ENCODE data around the gene BCL2. TPM values are rescaled to one million over a fixed set of nuclear protein-coding genes. Genes with fewer than 3 reads are reported as not detected.

Gene BCL2
- total and polyA plus RNA-seq, 3 experiments from 2014 or later = 29.8 to 60.5 (median 58.9) TPM

DNA sequence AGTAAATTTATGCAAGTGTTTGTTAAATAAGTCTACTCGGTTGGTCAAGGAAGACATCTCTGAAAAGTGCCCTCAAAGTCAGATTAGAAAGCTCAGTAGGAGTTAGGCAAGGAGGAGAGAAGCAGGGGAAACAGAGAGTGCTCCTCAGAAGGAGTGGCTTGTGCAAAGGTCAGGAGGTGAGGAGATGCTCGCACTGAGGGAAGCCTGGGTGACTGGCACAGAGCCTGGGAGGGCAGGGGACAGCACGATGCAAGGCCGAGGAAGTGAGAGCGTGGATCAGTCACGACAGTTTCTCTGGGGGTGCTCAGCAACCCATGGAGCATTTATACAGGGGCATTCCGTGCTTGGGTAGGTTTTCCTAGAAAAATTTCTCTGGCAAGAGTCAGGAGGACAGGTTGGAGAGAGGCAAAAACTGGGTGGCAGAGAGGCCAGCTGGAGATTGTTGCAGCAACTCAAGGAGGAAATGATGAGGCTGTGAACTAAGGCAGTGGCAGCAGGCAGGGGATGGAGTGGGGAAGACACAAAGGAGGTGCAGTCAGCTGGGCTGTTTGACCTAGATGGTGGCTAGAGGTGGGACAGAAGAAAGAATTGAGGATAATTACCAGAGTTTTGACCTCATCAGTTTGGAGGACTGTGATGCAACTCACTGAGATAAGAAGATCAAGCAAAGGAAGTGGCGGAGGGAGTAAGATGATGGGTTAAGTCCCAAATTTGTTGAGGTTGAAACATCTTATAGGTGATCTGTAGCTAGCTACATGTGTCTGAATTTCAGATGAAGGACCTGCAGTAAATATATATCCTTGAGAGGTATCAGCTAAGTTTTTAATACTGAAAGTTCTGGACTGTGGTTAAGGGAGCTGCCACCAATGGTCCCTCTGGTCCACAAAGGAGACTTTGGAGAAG lies 52.4 kb downstream of the BCL2 start:
- H3K9me3 ChIP-seq (ENCODE audit: low read length) = no peaks in the 10 kb centered on the region
- H3K36me3 ChIP-seq (ENCODE audit: insufficient read depth, low read length) = no peaks in the 10 kb centered on the region
- CTCF ChIA-PET = interaction anchor here (0.7 to 1.2 kb wide), 3 partner anchors 51 to 91 kb away, joined by 3 read pairs; no protein-coding TSS in a partner anchor
- Mint-ChIP-seq H3K27ac (peak overlapping the region in 7 of 8 donors; percentile 44 to 95 (median 76)), H3K9me3 (no peaks in the 10 kb centered on the region), H3K4me1 (peaks cover 56 to 90% (median 80%) of the 10 kb centered on the region in 3 donors), H3K4me3 (peak overlapping the region in 6 of 7 donors; percentile 10 to 76 (median 52)), H3K27me3 (no peaks in the 10 kb centered on the region), H3K36me3 (peaks cover 0 to 29% (median 3%) of the 10 kb centered on the region in 3 donors)
- H3K4me1 ChIP-seq (ENCODE audit: insufficient read depth, low read length) = peaks cover 42% of the 10 kb centered on the region
- no peak overlapping the region for H3K27ac ChIP-seq (ENCODE audit: low read depth, low read length)
- DNase-seq = no peak
- H3K4me3 ChIP-seq (ENCODE audit: low read length) = no peak overlapping the region
- POLR2A ChIA-PET = no interaction called here
- H3K27me3 ChIP-seq (ENCODE audit: insufficient read depth, low read length, poor library complexity, severe bottlenecking) = no peaks in the 10 kb centered on the region

DNA sequence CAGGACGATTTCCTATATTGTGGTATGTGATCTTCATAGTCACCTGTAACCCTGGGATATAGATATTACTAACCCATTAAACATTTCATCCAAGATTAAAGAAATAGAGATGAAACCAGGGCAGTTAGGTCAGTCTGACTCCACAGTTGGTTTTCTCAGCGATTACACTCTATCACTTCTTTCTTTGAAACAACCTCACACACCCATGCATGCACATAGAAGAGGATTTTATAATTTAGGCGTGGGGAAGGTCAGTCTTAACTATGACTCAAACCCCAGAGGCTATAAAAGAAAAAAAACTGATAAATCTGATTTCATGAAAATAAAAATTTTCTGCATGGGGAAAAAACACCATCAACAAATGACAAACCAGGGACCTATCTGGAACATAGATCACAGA lies 54.2 kb downstream of the BCL2 start:
- Histone ChIP-seq H3K36me3 (ENCODE audit: insufficient read depth, low read length) (no peaks in the 10 kb centered on the region), H3K4me1 (ENCODE audit: insufficient read depth, low read length) (peaks cover 35% of the 10 kb centered on the region), H3K4me3 (ENCODE audit: low read length) (no peak overlapping the region), H3K27me3 (ENCODE audit: insufficient read depth, low read length, poor library complexity, severe bottlenecking) (no peaks in the 10 kb centered on the region), H3K27ac (ENCODE audit: low read depth, low read length) (no peak overlapping the region), H3K9me3 (ENCODE audit: low read length) (no peaks in the 10 kb centered on the region)
- CTCF ChIA-PET = no interaction called here
- Mint-ChIP-seq H3K36me3 (peaks cover 0 to 26% (median 3%) of the 10 kb centered on the region in 3 donors), H3K4me1 (peaks cover 53 to 86% (median 80%) of the 10 kb centered on the region in 3 donors), H3K27ac (peak overlapping the region in 1 of 8 donors; percentile 36), H3K4me3 (no peak overlapping the region), H3K9me3 (no peaks in the 10 kb centered on the region), H3K27me3 (no peaks in the 10 kb centered on the region)
- no peak for DNase-seq
- POLR2A ChIA-PET = no interaction called here

DNA sequence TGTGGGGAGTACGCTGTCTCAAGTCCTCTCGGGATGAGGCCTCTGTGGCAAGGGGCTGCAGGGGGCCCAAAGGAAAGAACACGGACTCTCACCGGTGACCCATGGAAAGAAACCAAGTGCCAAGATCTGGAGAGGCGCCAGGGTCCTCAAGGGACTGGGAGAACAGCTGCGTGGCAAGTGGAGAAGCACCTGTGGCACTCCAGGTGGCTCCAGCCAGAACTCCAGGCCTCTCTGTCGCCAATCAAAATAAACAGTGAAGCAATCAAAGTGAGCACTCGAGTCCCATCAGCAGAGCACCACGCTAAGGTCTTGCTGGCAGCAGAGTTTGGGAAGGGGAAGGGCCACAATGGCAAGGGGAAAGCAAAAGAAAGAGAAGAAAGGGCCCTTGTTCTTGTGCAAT lies 54.7 kb downstream of the BCL2 start:
- peak overlapping the region in 2 of 8 donors; percentile 36 to 79 for H3K27ac Mint-ChIP-seq
- CTCF ChIA-PET = no interaction called here
- Histone ChIP-seq H3K36me3 (ENCODE audit: insufficient read depth, low read length) (no peaks in the 10 kb centered on the region), H3K9me3 (ENCODE audit: low read length) (no peaks in the 10 kb centered on the region), H3K27me3 (ENCODE audit: insufficient read depth, low read length, poor library complexity, severe bottlenecking) (no peaks in the 10 kb centered on the region), H3K4me1 (ENCODE audit: insufficient read depth, low read length) (peaks cover 32% of the 10 kb centered on the region), H3K27ac (ENCODE audit: low read depth, low read length) (no peak overlapping the region), H3K4me3 (ENCODE audit: low read length) (no peak overlapping the region)
- no peak for DNase-seq
- no peaks in the 10 kb centered on the region for H3K9me3 Mint-ChIP-seq
- peak overlapping the region in 1 of 7 donors; percentile 51 for H3K4me3 Mint-ChIP-seq
- peaks cover 54 to 86% (median 84%) of the 10 kb centered on the region in 3 donors for H3K4me1 Mint-ChIP-seq
- H3K27me3 Mint-ChIP-seq = no peaks in the 10 kb centered on the region
- POLR2A ChIA-PET = no interaction called here
- H3K36me3 Mint-ChIP-seq = peaks cover 0 to 26% (median 5%) of the 10 kb centered on the region in 3 donors

DNA sequence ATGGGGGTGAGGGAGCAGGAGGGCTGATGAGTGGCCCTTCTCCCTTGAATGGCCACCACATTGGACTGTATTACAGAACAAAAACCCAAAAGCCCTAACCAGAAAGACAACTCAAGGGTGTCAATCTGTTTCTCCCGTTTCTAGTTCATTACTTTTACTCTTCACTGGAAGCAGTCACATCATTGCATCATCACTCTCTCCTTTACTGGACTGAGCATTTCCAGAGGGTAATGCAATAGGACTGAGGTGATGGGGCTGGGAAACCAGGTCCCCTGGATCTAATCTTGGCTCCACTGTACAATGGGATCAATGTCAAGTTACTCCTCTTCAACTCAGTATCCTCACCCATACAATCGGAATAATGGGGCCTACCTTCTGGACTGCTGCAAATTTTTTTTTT lies 56.1 kb downstream of the BCL2 start:
- Histone ChIP-seq H3K9me3 (ENCODE audit: low read length) (no peaks in the 10 kb centered on the region), H3K36me3 (ENCODE audit: insufficient read depth, low read length) (no peaks in the 10 kb centered on the region), H3K4me3 (ENCODE audit: low read length) (no peak overlapping the region), H3K27me3 (ENCODE audit: insufficient read depth, low read length, poor library complexity, severe bottlenecking) (no peaks in the 10 kb centered on the region), H3K4me1 (ENCODE audit: insufficient read depth, low read length) (peaks cover 21% of the 10 kb centered on the region), H3K27ac (ENCODE audit: low read depth, low read length) (no peak overlapping the region)
- Mint-ChIP-seq H3K9me3 (no peaks in the 10 kb centered on the region), H3K36me3 (peaks cover 0 to 30% (median 11%) of the 10 kb centered on the region in 3 donors), H3K4me1 (peaks cover 59 to 89% (median 84%) of the 10 kb centered on the region in 3 donors), H3K27me3 (no peaks in the 10 kb centered on the region), H3K4me3 (no peak overlapping the region), H3K27ac (peak overlapping the region in 1 of 8 donors; percentile 15)
- DNase-seq = no peak
- CTCF ChIA-PET = no interaction called here
- POLR2A ChIA-PET = no interaction called here

GRCh38 chr18:63262369-63263335 lies 56.9 kb downstream of the BCL2 start:
- Mint-ChIP-seq H3K4me3 (no peak overlapping the region), H3K27me3 (no peaks in the 10 kb centered on the region), H3K36me3 (peaks cover 0 to 30% (median 10%) of the 10 kb centered on the region in 3 donors), H3K4me1 (peaks cover 55 to 89% (median 80%) of the 10 kb centered on the region in 3 donors), H3K9me3 (no peaks in the 10 kb centered on the region), H3K27ac (peak overlapping the region in 4 of 8 donors; percentile 8 to 61 (median 28))
- Histone ChIP-seq H3K4me1 (ENCODE audit: insufficient read depth, low read length) (peaks cover 18% of the 10 kb centered on the region), H3K9me3 (ENCODE audit: low read length) (no peaks in the 10 kb centered on the region), H3K4me3 (ENCODE audit: low read length) (no peak overlapping the region), H3K27ac (ENCODE audit: low read depth, low read length) (no peak overlapping the region), H3K27me3 (ENCODE audit: insufficient read depth, low read length, poor library complexity, severe bottlenecking) (no peaks in the 10 kb centered on the region), H3K36me3 (ENCODE audit: insufficient read depth, low read length) (no peaks in the 10 kb centered on the region)
- ChIA-PET CTCF (no interaction called here), POLR2A (no interaction called here)
- DNase-seq = no peak

DNA sequence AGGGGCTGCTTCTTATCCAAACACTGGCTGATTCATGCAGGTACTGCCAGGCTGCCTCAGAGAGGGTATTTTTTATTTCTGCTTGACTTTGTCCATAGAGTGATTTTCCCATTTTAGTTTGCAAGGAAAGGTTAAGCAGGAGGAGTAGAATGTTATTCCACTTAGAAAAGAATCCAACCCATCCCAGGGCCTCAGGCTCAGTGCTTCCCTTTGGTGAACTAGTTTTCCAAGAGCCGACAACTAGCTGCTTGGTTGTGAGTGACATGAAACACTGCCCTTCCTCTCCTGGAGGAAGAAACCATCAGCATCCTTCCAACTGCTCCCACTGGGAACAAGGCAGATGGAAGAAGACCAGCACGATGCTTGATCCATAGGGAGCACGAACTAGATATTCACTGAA lies 58.5 kb downstream of the BCL2 start:
- peaks cover 8% of the 10 kb centered on the region for H3K4me1 ChIP-seq (ENCODE audit: insufficient read depth, low read length)
- Mint-ChIP-seq H3K4me1 (peaks cover 53 to 90% (median 77%) of the 10 kb centered on the region in 3 donors), H3K27me3 (no peaks in the 10 kb centered on the region), H3K4me3 (no peak overlapping the region), H3K9me3 (no peaks in the 10 kb centered on the region), H3K27ac (peak overlapping the region in 2 of 8 donors; percentile 80 to 81), H3K36me3 (peaks cover 5 to 33% (median 12%) of the 10 kb centered on the region in 3 donors)
- CTCF ChIA-PET = interaction anchor here (1.0 kb wide), 1 partner anchor 107 kb away, joined by 4 read pairs; no protein-coding TSS in a partner anchor
- POLR2A ChIA-PET = interaction anchor here (0.7 kb wide), 1 partner anchor 52 kb away, joined by 4 read pairs; no protein-coding TSS in a partner anchor
- no peaks in the 10 kb centered on the region for H3K27me3 ChIP-seq (ENCODE audit: insufficient read depth, low read length, poor library complexity, severe bottlenecking)
- H3K27ac ChIP-seq (ENCODE audit: low read depth, low read length) = no peak overlapping the region
- no peaks in the 10 kb centered on the region for H3K36me3 ChIP-seq (ENCODE audit: insufficient read depth, low read length)
- DNase-seq = no peak
- no peaks in the 10 kb centered on the region for H3K9me3 ChIP-seq (ENCODE audit: low read length)
- H3K4me3 ChIP-seq (ENCODE audit: low read length) = no peak overlapping the region

DNA sequence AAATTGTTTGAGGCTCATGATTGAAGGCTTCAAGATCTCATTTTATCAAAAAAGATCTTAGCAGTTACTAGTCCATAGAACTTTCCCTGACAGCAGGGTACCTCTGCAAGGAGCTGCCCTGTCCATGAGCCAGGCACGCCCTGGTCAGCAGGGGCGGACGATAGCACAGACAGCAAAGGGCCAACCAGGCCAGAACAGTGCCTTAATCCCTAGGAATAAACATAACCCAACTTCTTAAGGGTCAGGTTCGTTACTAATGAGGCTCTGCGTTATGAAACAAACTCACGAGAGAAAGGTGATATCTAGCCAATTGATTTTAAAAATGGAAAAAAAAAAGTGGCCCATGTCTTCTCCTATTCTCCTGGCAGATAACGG lies 59.2 kb downstream of the BCL2 start:
- Mint-ChIP-seq H3K4me3 (no peak overlapping the region), H3K4me1 (peaks cover 53 to 90% (median 76%) of the 10 kb centered on the region in 3 donors), H3K27me3 (no peaks in the 10 kb centered on the region), H3K27ac (peak overlapping the region in 4 of 8 donors; percentile 0 to 80 (median 56)), H3K9me3 (no peaks in the 10 kb centered on the region), H3K36me3 (peaks cover 5 to 35% (median 14%) of the 10 kb centered on the region in 3 donors)
- Histone ChIP-seq H3K4me1 (ENCODE audit: insufficient read depth, low read length) (peaks cover 8% of the 10 kb centered on the region), H3K4me3 (ENCODE audit: low read length) (no peak overlapping the region), H3K36me3 (ENCODE audit: insufficient read depth, low read length) (no peaks in the 10 kb centered on the region), H3K9me3 (ENCODE audit: low read length) (no peaks in the 10 kb centered on the region), H3K27ac (ENCODE audit: low read depth, low read length) (no peak overlapping the region), H3K27me3 (ENCODE audit: insufficient read depth, low read length, poor library complexity, severe bottlenecking) (no peaks in the 10 kb centered on the region)
- no peak for DNase-seq
- CTCF ChIA-PET = interaction anchor here (1.0 kb wide), 1 partner anchor 106 kb away, joined by 4 read pairs; no protein-coding TSS in a partner anchor
- POLR2A ChIA-PET = no interaction called here

All from CD8-positive, alpha-beta memory T cell (primary cell).